SK-N-SH (cell line): Measurements from ENCODE around the gene TSPAN3.
A peak's percentile ranks its signal among the peaks of the same experiment; 100 is the strongest.

Experiments used
- JUND ChIP-seq: IDR thresholded peaks from 2 replicates; pipeline ENCODE4 v1.4.0; 2012
- NRF1 ChIP-seq: IDR thresholded peaks from 2 replicates; pipeline ENCODE4 v1.6.1; 2012; ENCODE audit warnings: low read depth, mild to moderate bottlenecking, low read length
- POLR2AphosphoS5 ChIP-seq: IDR thresholded peaks from 2 replicates; pipeline ENCODE4 v1.6.1; 2012; ENCODE audit warnings: low read depth, low read length
- RFX5 ChIP-seq: IDR thresholded peaks from 2 replicates; pipeline ENCODE4 v1.6.1; 2012; ENCODE audit warnings: mild to moderate bottlenecking, improper control_type of control experiment, low read length
- RXRA ChIP-seq: IDR thresholded peaks from 2 replicates; pipeline ENCODE4 v1.4.0; 2012; ENCODE audit warnings: low read depth, mild to moderate bottlenecking, borderline replicate concordance
- SMC3 ChIP-seq: IDR thresholded peaks from 2 replicates; pipeline ENCODE4 v1.6.1; 2012; ENCODE audit warnings: low read depth, low read length, improper control_type of control experiment
- TCF12 ChIP-seq: IDR thresholded peaks from 2 replicates; pipeline ENCODE4 v1.4.0; 2012
- TF ChIP-seq, protein P1 (sequence below): fragments of 150-350 bp; IDR thresholded peaks from 2 replicates; pipeline ENCODE4 v1.6.1; 2017; ENCODE audit warnings: antibody characterized with exemption, low read length, low read depth, borderline replicate concordance
- TF ChIP-seq, protein P2 (sequence below): fragments of 200-600 bp; sonication (generic); IDR thresholded peaks from 2 replicates; pipeline ENCODE4 v1.6.1; 2017; ENCODE audit warnings: antibody characterized with exemption, mild to moderate bottlenecking, moderate library complexity
- TF ChIP-seq, protein P3 (sequence below): IDR thresholded peaks from 2 replicates; pipeline ENCODE4 v1.4.0; 2012; ENCODE audit warnings: low read depth
- TF ChIP-seq, protein P4 (sequence below): IDR thresholded peaks from 2 replicates; pipeline ENCODE4 v1.4.0; 2012; ENCODE audit warnings: low read depth, borderline replicate concordance

DNA sequence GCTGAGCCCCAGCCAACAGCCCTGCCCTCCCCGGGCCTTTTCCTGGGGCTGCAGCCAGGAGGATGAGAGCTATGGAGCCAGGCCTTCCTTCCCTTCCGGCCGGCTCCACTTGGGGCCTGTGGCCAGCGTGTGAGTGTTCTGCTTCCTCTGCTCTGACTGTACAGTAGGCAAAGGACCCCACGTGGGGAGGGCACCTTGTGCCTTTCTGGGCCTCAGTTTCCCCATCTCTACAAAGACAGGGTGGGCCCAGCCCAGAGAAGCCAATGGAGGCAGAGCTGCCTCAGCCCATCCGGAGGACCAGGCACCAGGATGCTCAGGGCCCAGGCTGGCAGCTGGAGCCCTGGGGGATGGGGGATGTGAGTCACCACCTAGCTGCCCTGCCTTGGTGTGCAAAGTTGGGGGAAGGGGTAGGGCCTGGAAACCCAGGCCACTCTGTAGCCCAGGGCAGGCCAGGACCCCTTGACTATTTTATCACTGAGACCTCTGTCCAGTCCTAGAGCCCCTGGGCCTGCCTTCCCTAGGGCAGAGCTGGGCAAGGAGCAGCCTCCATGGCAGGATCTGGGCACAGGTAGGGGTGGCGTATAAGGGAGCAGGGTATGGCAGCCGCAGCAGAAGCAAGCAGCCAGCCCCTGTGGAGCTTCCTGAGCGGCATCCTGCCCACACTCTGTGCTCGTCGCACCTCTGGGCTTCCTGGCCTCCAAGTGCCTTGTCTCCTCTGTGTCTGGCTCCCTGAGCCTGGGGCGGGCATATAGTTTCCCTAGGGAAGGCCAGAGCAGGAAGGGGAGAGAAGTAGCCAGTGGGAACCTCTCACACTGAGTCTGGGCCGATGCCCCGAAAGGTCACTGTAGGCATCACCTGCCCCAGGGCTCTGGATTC is 74.1 kb downstream of the TSPAN3 start:
- TF ChIP-seq POLR2AphosphoS5 (no peak), RFX5 (no peak), JUND (peak; percentile 62), RXRA (no peak), SMC3 (no peak), TCF12 (0 out of 2 replicates have a peak, but pooled peaks have one; percentile 22), NRF1 (no peak)
- TF ChIP-seq, protein P1, sequence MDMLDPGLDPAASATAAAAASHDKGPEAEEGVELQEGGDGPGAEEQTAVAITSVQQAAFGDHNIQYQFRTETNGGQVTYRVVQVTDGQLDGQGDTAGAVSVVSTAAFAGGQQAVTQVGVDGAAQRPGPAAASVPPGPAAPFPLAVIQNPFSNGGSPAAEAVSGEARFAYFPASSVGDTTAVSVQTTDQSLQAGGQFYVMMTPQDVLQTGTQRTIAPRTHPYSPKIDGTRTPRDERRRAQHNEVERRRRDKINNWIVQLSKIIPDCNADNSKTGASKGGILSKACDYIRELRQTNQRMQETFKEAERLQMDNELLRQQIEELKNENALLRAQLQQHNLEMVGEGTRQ: no peak
- TF ChIP-seq, protein P2, sequence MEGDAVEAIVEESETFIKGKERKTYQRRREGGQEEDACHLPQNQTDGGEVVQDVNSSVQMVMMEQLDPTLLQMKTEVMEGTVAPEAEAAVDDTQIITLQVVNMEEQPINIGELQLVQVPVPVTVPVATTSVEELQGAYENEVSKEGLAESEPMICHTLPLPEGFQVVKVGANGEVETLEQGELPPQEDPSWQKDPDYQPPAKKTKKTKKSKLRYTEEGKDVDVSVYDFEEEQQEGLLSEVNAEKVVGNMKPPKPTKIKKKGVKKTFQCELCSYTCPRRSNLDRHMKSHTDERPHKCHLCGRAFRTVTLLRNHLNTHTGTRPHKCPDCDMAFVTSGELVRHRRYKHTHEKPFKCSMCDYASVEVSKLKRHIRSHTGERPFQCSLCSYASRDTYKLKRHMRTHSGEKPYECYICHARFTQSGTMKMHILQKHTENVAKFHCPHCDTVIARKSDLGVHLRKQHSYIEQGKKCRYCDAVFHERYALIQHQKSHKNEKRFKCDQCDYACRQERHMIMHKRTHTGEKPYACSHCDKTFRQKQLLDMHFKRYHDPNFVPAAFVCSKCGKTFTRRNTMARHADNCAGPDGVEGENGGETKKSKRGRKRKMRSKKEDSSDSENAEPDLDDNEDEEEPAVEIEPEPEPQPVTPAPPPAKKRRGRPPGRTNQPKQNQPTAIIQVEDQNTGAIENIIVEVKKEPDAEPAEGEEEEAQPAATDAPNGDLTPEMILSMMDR: no peak
- TF ChIP-seq, protein P3, sequence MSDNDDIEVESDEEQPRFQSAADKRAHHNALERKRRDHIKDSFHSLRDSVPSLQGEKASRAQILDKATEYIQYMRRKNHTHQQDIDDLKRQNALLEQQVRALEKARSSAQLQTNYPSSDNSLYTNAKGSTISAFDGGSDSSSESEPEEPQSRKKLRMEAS: no peak
- TF ChIP-seq, protein P4, sequence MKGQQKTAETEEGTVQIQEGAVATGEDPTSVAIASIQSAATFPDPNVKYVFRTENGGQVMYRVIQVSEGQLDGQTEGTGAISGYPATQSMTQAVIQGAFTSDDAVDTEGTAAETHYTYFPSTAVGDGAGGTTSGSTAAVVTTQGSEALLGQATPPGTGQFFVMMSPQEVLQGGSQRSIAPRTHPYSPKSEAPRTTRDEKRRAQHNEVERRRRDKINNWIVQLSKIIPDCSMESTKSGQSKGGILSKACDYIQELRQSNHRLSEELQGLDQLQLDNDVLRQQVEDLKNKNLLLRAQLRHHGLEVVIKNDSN: no peak
